GM12801 (cell line): ENCODE measurements around the gene STIMATE.

ENCODE experiments used
- TF ChIP-seq, protein P1 (sequence below): IDR thresholded peaks from one replicate; pipeline ENCODE4 v1.5.1; 2011; ENCODE audit warnings: control low read depth; ENCODE audit not compliant: insufficient read length; ENCODE audit errors: extremely low read depth

STIMATE gene

DNA sequence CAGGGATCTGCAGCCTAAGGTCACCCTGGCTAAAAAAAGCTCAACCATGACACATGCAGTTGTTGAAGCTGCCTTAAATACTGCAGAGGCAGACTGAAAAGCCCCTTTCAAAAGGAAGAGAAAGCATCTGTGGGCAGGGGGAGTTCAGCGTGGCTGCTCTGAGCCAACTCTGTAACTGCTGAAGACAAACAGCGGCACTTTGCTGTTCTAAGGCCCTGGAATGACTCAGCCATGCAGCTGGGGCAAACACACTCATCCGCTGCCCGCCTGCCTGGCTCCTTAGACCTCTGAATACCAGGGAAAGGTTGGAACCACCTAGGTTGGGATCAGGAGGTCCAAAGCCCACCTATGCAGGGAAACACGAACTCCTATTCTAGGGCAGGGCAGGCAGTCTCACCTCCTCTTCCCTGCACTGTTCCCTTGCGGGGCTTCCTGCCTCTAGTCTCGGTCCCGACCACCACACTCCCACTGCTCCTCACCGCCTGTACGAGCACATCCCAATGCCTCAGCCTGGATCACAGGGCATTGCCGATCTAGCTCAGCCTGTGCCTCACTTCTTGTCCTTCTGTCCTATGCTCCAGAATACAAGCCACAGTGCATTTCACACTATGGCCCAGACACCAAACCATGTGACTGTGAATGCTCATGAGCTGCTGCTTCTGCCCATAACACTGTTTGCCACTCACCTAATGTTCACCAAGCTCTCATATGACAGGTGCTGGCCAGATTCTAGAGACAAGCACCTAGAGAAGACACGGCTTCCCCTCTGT, 56.0 kb downstream of the STIMATE start:
- TF ChIP-seq, protein P1, sequence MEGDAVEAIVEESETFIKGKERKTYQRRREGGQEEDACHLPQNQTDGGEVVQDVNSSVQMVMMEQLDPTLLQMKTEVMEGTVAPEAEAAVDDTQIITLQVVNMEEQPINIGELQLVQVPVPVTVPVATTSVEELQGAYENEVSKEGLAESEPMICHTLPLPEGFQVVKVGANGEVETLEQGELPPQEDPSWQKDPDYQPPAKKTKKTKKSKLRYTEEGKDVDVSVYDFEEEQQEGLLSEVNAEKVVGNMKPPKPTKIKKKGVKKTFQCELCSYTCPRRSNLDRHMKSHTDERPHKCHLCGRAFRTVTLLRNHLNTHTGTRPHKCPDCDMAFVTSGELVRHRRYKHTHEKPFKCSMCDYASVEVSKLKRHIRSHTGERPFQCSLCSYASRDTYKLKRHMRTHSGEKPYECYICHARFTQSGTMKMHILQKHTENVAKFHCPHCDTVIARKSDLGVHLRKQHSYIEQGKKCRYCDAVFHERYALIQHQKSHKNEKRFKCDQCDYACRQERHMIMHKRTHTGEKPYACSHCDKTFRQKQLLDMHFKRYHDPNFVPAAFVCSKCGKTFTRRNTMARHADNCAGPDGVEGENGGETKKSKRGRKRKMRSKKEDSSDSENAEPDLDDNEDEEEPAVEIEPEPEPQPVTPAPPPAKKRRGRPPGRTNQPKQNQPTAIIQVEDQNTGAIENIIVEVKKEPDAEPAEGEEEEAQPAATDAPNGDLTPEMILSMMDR = no peak

DNA sequence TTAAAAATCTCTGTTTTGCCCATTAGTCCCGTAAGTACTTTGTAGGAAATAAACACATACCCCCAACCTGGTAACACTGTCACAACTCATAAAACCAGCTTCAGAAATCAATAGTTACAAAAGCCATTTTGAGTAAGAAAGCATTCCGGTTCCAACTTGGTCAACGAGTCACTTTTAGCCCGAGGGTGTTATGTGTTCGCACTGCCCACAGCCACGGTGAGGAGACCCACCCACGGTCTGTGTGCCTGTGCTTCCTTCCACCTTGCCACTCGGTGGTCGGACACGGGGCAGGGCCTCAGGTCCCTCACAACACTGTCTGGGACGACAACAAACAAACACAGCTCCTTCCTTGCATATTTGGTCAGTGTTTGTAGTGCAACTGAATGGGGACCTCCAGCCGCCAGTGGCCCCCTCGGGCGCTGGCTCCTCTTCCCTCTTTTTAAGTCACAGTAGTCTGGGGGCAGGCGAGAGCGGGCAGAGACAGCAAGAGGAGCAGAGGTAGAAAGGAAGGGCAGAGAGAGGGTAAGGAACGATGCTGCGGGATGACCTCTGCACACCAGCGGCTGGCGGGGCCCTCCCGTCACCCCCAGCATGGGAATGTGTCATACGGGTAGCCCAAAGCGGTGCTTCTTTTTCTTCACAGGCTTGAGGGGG, 57.3 kb downstream of the STIMATE start:
- TF ChIP-seq, protein P1 = no peak

DNA sequence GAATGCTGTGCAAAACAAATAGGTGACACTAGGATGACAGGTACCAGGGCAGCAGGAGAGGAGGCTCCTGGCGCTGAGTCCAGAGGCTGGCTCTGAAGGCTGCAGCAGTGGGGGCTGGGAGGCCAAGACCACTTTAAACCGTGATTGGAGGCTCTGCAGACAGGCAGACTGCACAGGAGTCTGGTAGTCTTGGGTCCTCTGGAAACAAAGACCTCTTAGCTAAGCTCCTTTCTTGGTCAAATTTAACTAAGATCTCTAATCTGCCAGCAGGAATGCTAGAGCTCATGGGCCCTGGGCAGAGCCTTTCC, 58.1 kb downstream of the STIMATE start:
- TF ChIP-seq, protein P1 = no peak

DNA sequence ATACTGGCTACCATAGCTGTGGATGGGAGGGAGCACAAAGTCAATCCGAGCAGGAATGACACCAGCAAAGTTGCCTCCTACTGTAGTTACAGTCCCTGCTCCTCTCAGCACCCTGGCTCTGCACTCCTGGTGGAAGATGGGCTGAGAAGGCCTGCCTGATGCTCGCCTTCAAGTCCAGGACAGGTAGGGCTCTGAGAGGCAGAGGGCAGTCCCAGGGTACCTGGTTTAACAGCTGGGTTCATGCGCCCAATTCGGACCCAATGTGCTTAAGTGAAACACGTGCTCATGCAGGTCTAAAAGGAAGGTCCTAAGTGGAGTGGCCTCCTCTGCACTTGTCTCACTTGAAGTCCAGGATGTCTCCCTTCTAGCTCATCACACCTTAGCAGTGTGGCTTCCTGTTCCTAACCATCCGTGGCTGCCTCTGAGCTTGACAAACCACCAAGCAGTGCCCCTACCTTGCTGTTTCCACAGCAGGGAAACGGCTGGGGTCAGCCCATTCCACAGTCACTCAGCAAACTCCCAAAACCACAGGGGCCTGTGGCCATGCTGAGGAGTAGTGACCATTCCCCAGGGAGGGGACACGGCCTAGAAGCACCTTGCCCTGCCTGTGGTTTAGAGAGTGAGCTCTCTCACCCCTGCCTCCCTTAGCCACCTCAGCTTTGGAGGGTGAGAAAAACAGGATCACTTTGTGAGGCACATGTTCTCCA, 58.6 kb downstream of the STIMATE start:
- TF ChIP-seq, protein P1 = no peak

DNA sequence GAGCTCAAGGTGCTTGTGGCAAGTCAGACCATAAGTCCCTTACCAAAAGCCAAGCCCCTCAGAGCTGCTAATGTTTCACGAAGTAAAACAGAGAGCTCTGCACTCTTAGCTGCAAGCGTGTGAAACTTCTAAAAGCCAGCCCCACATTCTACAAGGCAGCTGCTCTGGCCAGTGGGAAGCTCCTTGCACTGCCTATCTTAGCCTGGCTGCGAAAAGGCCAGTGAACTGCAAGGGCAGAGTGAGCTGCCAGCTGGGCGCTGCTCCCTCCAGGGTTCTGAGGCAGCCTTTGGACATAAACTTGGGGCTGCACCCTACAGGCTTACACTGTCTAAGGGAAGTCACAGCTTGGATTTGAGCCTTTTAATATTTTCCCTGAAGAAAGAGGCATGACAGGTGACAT, 60.4 kb downstream of the STIMATE start:
- TF ChIP-seq, protein P1 = no peak

DNA sequence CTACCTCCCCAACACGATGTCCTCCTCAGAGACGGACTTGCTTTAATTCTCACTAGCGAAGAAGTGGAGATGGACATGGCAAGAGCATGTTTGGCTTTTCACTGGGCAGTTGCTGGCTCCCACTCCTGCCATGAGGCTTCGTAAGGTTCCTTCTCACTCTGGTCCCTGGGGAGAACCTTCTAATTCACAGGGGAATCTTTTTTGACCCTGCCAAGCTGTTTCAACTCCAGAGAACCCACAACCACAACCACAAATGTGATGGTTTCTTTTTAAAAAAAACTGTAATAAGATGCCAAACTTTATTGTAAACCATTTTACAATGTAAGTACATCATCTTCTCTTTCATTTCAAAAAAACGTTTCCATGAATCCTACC, 60.9 kb downstream of the STIMATE start:
- TF ChIP-seq, protein P1 = no peak

DNA sequence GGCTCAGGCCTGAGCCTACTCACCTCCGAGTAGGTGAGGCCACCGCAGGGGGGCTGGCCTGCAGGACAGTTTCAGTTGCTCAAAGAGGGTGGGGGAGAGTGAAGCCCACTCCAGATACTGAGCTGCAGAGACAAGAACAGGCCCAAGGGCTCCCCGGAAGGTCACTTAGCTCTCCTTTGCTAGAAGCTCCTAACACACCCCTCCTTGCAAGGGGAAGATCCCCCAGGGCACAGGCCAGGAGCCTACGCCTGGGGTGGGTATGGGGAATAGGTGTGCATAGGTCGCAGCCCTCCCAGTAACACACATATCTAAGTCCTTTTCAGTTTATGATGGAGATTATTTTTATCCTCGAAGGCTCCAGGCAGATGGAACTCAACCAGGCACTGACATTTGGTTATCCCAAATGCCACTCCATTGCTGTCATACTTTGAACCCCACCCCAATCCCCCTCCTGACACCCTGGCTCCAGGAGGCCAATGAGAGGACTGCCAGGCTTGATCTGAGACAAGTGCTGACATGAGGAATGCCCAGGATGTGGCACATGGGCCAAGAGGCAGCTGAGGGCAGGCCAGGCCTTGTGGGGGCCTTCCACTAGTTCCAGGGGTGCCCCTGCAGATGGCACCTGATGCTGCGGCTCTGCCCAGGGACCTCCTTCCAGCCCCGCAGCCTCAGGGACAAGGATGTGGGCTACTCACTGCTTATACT, 61.4 kb downstream of the STIMATE start:
- TF ChIP-seq, protein P1 = no peak
